K562 (cell line): ENCODE results near the gene PEDS1. TPM values are rescaled to one million over a fixed set of nuclear protein-coding genes. Genes with fewer than 3 reads are reported as not detected.

Source experiments
- BDP1 ChIP-seq: IDR thresholded peaks from 3 replicates; pipeline ENCODE4 v1.6.1; 2011; ENCODE audit not compliant: insufficient read length, insufficient read depth
- FOS ChIP-seq: IDR thresholded peaks from 3 replicates; pipeline ENCODE4 v1.6.1; 2011; ENCODE audit not compliant: insufficient read length; ENCODE audit errors: extremely low read depth
- HDAC1 ChIP-seq, 2 experiments: fragments of 450-650 bp; IDR thresholded peaks; 2 replicates each; pipeline ENCODE4 v1.6.1; 2016 to 2017; ENCODE audit warnings: inconsistent platforms in 1 of 2, mild to moderate bottlenecking in 1 of 2, moderate library complexity in 1 of 2
- JUNB ChIP-seq: fragments of 450-650 bp; formaldehyde crosslinking; conservative IDR thresholded peaks from 2 replicates; pipeline ENCODE4 v1.4.0; 2020; ENCODE audit warnings: mild to moderate bottlenecking
- KLF13 ChIP-seq: fragments of 450-650 bp; IDR thresholded peaks from 2 replicates; pipeline ENCODE4 v1.6.1; 2016; ENCODE audit warnings: missing genetic modification characterization, low read depth, mild to moderate bottlenecking, missing compliant biosample characterization, moderate library complexity, borderline replicate concordance
- MAFF ChIP-seq: IDR thresholded peaks from 2 replicates; pipeline ENCODE4 v1.6.1; 2012; ENCODE audit warnings: low read length, improper control_type of control experiment
- MEIS2 ChIP-seq: fragments of 450-650 bp; IDR thresholded peaks from 2 replicates; pipeline ENCODE4 v1.6.1; 2014; ENCODE audit warnings: mild to moderate bottlenecking; ENCODE audit not compliant: partially characterized antibody
- PHF8 ChIP-seq: fragments of 200-600 bp; sonication (generic); IDR thresholded peaks from 2 replicates; pipeline ENCODE4 v1.6.1; 2012; ENCODE audit warnings: mixed run types, mild to moderate bottlenecking, inconsistent platforms, low read length, moderate library complexity, borderline replicate concordance
- POLR2A ChIP-seq: fragments of 450-650 bp; conservative IDR thresholded peaks from 2 replicates; pipeline ENCODE4 v1.6.1; 2016
- POLR2G ChIP-seq: fragments of 200-400 bp; formaldehyde crosslinking; IDR thresholded peaks from 2 replicates; pipeline ENCODE4 v1.6.1; 2017; ENCODE audit warnings: low read depth, mild to moderate bottlenecking, antibody characterized with exemption, low read length, moderate library complexity
- PYGO2 ChIP-seq: fragments of 450-650 bp; IDR thresholded peaks from 2 replicates; pipeline ENCODE4 v1.6.1; 2016; ENCODE audit warnings: mild to moderate bottlenecking, missing genetic modification characterization, moderate library complexity, missing compliant biosample characterization
- TAL1 ChIP-seq: fragments of 450-650 bp; IDR thresholded peaks from 2 replicates; pipeline ENCODE4 v1.6.1; 2016; ENCODE audit warnings: mild to moderate bottlenecking
- TARDBP ChIP-seq: fragments of 450-650 bp; IDR thresholded peaks from 2 replicates; pipeline ENCODE4 v1.6.1; 2016
- TRIM24 ChIP-seq, 2 experiments: fragments of 450-650 bp; IDR thresholded peaks; 2 replicates each; pipeline ENCODE4 v1.6.1; 2016
- ZNF311 ChIP-seq: fragments of 250-450 bp; sonication (Bioruptor Pico); IDR thresholded peaks from 2 replicates; pipeline ENCODE4 v1.4.0; 2020; ENCODE audit warnings: mild to moderate bottlenecking, moderate library complexity
- ZNF584 ChIP-seq: fragments of 200-800 bp; sonication (Bioruptor generic); IDR thresholded peaks from 2 replicates; pipeline ENCODE4 v1.6.1; 2016; ENCODE audit warnings: low read depth, mild to moderate bottlenecking, missing genetic modification characterization, missing compliant biosample characterization
- ZNF586 ChIP-seq: fragments of 450-650 bp; formaldehyde crosslinking; conservative IDR thresholded peaks from 2 replicates; pipeline ENCODE4 v1.4.0; 2020; ENCODE audit warnings: mild to moderate bottlenecking, moderate library complexity
- polyA plus RNA-seq, 8 experiments: library from polyadenylated mRNA; depleted of rRNA in 4 of 8; stranded (reverse) in 5 of 8; unstranded in 3 of 8; fragments of >200 nt; fragmentation: Nextera tagmentation in 2 of 8; fragmentation: Illumina TruSeq in 1 of 8; extraction: Ambion mirVana in 2 of 8; extraction: Trizol in 1 of 8; gene quantifications; 2 replicates each; pipeline versions ENCODE4 v1.2.1 to v1.2.3, GENCODE V29; 2011 to 2014; ENCODE audit warnings: inconsistent platforms in 1 of 8, missing spikeins in 1 of 8
- total RNA-seq, 7 experiments: library from RNA; depleted of rRNA in 6 of 7; stranded (reverse); fragments of >200 nt in 6 of 7; fragmentation: Illumina TruSeq in 2 of 7; extraction: Trizol in 2 of 7; gene quantifications; 2 replicates each; pipeline versions ENCODE4 v1.2.1 to v1.2.3, GENCODE V29; 2011 to 2021; ENCODE audit warnings: low replicate concordance in 1 of 7
- TF ChIP-seq, protein P1 (sequence below): fragments of 450-650 bp; IDR thresholded peaks from 2 replicates; pipeline ENCODE4 v1.6.1; 2016; ENCODE audit warnings: antibody characterized with exemption
- TF ChIP-seq, protein P2 (sequence below): sonication (generic); formaldehyde crosslinking; IDR thresholded peaks from 2 replicates; pipeline ENCODE4 v1.8.1; 2022; ENCODE audit warnings: missing genetic modification reagents
- TF ChIP-seq, protein P3 (sequence below): fragments of 250-450 bp; sonication (Bioruptor Pico); IDR thresholded peaks from 2 replicates; pipeline ENCODE4 v1.8.0; 2022; ENCODE audit warnings: inconsistent platforms
- TF ChIP-seq, protein P4 (sequence below): IDR thresholded peaks from 2 replicates; pipeline ENCODE4 v1.6.1; 2016; ENCODE audit warnings: missing genetic modification characterization, missing compliant biosample characterization
- TF ChIP-seq, protein P5 (sequence below), 3 experiments: fragments of 200-800 bp in 1 of 3; sonication (Bioruptor generic) in 1 of 3; sonication (generic) in 1 of 3; formaldehyde crosslinking in 1 of 3; IDR thresholded peaks; 2 replicates each; pipeline versions ENCODE4 v1.6.1 to v1.8.0; 2016 to 2022; ENCODE audit warnings: mild to moderate bottlenecking in 2 of 3, missing compliant biosample characterization in 2 of 3, missing genetic modification characterization in 2 of 3, missing genetic modification reagents in 1 of 3

PEDS1 gene
- total and polyA plus RNA-seq, 9 of the 15 experiments (the other 6 are each of a cell fraction or from before 2014, with no cell fraction given) = 2.9 to 38.5 (median 24.2) TPM

- TF ChIP-seq, protein P1, sequence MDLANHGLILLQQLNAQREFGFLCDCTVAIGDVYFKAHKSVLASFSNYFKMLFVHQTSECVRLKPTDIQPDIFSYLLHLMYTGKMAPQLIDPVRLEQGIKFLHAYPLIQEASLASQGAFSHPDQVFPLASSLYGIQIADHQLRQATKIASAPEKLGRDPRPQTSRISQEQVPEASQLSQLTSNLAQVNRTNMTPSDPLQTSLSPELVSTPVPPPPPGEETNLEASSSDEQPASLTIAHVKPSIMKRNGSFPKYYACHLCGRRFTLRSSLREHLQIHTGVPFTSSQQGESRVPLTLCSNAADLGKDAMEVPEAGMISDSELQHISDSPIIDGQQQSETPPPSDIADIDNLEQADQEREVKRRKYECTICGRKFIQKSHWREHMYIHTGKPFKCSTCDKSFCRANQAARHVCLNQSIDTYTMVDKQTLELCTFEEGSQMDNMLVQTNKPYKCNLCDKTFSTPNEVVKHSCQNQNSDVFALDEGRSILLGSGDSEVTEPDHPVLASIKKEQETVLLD = no peak; the same call in 1 of the 2 replicates
- TF ChIP-seq, protein P2, sequence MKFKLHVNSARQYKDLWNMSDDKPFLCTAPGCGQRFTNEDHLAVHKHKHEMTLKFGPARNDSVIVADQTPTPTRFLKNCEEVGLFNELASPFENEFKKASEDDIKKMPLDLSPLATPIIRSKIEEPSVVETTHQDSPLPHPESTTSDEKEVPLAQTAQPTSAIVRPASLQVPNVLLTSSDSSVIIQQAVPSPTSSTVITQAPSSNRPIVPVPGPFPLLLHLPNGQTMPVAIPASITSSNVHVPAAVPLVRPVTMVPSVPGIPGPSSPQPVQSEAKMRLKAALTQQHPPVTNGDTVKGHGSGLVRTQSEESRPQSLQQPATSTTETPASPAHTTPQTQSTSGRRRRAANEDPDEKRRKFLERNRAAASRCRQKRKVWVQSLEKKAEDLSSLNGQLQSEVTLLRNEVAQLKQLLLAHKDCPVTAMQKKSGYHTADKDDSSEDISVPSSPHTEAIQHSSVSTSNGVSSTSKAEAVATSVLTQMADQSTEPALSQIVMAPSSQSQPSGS = no peak
- TF ChIP-seq, protein P3, sequence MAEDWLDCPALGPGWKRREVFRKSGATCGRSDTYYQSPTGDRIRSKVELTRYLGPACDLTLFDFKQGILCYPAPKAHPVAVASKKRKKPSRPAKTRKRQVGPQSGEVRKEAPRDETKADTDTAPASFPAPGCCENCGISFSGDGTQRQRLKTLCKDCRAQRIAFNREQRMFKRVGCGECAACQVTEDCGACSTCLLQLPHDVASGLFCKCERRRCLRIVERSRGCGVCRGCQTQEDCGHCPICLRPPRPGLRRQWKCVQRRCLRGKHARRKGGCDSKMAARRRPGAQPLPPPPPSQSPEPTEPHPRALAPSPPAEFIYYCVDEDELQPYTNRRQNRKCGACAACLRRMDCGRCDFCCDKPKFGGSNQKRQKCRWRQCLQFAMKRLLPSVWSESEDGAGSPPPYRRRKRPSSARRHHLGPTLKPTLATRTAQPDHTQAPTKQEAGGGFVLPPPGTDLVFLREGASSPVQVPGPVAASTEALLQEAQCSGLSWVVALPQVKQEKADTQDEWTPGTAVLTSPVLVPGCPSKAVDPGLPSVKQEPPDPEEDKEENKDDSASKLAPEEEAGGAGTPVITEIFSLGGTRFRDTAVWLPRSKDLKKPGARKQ (CRISPR knock-in tag) = no peak
- TF ChIP-seq TARDBP (no peak), TRIM24 (IDR thresholded peaks at IDR 0.05) (peak; percentile 63 to 74; a peak in 3 of 4 replicates), ZNF586 (CRISPR knock-in tag) (no peak), POLR2G (no peak), PYGO2 (tag) (no peak), ZNF311 (CRISPR knock-in tag) (no peak), MAFF (no peak), BDP1 (no peak), PHF8 (no peak), TAL1 (peak; percentile 81), ZNF584 (CRISPR knock-in tag) (no peak), MEIS2 (peak; percentile 25), FOS (no peak), HDAC1 (IDR thresholded peaks at IDR 0.05) (peak in 1 of 2 experiments; percentile 31; a peak in 1 of 4 replicates), JUNB (CRISPR knock-in tag) (no peak), KLF13 (tag) (no peak), POLR2A (no peak)
- TF ChIP-seq, protein P4, sequence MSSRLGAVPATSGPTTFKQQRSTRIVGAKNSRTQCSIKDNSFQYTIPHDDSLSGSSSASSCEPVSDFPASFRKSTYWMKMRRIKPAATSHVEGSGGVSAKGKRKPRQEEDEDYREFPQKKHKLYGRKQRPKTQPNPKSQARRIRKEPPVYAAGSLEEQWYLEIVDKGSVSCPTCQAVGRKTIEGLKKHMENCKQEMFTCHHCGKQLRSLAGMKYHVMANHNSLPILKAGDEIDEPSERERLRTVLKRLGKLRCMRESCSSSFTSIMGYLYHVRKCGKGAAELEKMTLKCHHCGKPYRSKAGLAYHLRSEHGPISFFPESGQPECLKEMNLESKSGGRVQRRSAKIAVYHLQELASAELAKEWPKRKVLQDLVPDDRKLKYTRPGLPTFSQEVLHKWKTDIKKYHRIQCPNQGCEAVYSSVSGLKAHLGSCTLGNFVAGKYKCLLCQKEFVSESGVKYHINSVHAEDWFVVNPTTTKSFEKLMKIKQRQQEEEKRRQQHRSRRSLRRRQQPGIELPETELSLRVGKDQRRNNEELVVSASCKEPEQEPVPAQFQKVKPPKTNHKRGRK (tag) = no peak
- TF ChIP-seq, protein P5, sequence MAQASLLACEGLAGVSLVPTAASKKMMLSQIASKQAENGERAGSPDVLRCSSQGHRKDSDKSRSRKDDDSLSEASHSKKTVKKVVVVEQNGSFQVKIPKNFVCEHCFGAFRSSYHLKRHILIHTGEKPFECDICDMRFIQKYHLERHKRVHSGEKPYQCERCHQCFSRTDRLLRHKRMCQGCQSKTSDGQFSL (CRISPR knock-in tag; IDR thresholded peaks at IDR 0.05) = peak; percentile 89
- TF ChIP-seq, protein P5 (tag; IDR thresholded peaks at IDR 0.05) = no peak
Observed at GRCh38 chr20:50197463-50198179, 44.1 kb upstream of the PEDS1 start (continued).
